HG03439 (cell line): ENCODE measurements around the gene CTXND1.
A peak's percentile ranks its signal among the peaks of the same experiment; 100 is the strongest.
"Not testable (repeated sequence)": the region's sequence is repeated elsewhere in the genome, so short reads cannot be mapped to it uniquely, and the experiment has no call there.

Experiments used
- ATAC-seq: cut with Tn5 transposase; IDR thresholded peaks from one replicate; pipeline ENCODE4 v1.9.1; 2021; ENCODE audit warnings: mild to moderate bottlenecking, moderate library complexity; ENCODE audit not compliant: unreplicated experiment

Gene CTXND1

DNA sequence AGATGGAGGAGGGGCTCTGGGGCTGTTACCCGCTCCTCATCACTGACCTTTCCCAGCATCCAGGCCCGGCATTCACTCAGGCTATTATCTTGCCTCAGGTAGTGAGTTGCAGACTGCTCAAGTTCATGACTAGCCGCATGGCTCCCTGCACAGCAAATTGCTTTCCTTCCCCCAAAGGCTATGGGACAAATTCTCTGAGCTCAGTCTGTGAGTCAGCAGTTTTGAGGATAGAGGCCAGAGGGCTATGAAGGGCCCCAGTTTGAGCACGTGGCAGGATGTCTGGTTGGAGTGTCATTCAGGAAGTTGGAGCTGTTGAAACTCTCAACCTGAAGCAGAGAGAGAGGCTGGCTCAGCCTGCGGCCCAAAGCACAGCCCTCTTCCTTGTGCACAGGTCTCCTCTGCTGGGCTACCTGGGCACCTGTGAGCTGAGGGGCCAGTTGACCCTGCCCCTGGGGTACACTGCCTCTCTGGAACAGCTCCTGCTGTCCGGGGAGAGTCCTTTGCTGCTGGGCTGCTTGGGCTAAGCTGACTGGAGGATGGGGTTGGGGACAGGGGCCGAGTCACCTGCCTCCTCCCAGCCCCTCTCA lies 91.3 kb downstream of the CTXND1 start:
- ATAC-seq = no peak

DNA sequence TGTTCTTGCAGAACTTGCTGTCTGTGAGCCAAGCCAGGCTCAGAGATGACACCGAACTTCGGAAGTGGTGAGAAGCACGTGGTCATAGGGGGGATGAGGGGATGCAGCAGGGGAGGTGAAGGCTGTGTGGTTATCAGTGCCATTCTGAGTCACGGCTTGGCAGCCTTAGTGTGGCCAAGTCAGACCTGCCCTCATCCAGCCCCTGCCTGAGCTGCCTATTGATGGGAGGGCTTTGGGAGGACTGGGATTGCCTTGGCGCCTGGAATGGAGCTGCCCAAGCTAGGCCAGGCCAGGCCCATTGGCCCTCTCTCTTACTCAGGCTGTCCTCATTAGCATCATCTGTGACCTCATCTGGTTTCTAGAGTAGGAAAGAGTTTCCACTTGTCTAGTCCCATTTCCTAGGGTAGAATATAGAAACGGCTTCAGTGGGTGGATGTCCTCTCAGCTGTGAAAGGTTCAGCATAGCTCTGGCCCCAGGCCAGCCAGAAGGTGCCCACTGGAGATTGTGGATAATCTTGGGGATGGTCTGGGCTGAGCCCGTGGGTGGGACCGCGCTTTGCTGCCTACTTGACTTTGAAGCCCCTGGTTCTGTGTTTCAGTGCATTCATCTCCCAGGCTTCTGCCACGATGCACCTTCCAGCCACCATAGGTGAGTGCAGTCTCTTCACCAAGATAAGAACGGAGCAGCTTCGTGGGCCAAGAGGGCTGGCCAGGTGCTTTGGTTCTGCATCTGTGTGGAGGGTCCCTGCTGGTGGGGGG lies 92.0 kb downstream of the CTXND1 start:
- ATAC-seq = no peak

DNA sequence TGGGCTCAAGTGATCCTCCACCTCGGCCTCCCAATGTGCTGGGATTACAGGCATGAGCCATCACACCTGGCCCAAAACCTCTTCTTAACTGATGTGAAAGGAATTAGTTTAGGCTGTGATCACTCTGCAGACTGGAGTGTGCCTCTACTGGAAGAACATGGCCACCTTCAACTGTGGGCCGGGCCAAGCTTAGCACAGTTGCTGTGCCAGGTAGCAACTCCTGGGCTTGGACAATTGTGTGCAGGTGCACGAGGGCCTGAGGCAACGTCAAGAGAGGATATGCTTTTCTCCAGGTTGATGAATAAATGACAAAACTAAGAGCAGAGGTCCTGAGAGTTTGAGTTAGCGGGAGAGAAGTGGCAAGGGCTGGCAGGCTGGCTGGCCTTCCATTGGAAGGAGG lies 92.7 kb downstream of the CTXND1 start:
- ATAC-seq = no peak

DNA sequence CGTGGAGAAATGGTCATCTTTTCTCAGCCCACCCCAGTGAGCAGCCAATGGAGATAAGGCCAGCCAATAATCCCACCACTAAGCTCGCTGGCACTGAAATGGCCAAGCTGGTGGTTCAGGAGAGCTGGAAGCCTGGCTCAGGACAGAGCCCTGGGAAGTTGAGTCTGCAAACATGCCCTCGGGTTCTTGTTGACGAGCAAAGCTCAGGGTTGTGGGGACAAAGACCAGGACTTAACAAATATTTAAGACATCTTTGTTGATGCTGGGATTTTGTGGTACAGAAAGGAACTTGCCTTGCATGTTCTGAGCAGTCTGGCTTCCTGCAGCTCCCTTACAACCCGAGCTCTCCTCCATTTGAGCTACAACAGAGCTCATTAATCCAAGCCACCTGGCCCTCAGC lies 94.8 kb downstream of the CTXND1 start:
- no peak for ATAC-seq

DNA sequence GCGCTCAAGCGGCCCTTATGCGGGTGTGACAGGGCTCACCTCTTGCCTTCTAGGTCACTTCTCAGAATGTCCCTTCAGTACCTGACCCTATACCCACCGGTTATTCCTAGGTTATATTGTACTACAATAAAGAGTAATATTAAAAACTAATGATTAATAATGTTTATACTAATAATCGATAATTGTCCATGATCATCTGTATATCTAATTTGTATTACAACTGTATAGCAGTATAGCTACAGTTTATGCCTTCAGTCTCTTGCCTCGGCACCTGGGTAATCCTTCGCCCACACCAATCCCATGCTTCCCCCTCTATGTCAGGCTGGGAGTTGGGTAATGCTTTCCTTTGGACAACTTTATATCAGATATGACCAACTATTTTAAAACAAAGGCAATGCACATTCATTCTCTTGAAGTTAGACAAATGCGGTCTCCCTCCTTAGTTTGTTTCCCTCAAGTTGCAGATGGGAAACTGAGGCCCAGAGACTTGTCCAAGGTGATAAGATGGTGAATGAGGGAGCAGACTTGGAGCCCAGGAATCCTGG lies 95.8 kb downstream of the CTXND1 start:
- ATAC-seq = no peak

DNA sequence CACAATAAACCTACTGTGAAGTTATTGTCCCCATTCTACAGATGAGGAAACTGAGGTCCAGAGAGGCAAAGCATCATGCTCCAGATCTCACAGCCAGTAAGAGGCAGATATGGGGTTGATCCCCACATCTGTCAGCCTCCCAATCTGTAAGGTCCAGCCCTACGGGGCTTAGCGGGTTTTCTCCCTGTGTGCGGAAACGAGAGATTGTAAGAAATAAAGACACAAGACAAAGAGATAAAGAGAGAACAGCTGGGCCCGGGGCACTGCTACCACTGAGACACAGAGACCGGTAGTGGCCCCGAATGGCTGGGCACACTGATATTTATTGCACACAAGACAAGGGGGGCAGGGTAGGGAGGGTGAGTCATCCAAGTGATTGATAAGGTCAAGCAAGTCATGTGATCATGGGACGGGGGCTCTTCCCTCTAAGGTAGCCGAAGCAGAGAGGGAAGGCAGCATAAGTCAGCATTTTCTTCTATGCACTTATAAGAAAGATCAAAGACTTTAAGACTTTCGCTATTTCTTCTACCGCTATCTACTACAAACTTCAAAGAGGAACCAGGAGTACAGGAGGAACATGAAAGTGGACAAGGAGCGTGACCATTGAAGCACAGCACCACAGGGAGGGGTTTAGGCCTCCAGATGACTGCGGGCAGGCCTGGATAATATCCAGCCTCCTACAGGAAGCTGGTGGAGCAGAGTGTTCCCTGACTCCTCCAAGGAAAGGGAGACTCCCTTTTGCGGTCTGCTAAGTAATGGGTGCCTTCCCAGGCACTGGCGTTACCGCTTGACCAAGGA lies 96.4 kb downstream of the CTXND1 start:
- not testable (repeated sequence) for ATAC-seq

DNA sequence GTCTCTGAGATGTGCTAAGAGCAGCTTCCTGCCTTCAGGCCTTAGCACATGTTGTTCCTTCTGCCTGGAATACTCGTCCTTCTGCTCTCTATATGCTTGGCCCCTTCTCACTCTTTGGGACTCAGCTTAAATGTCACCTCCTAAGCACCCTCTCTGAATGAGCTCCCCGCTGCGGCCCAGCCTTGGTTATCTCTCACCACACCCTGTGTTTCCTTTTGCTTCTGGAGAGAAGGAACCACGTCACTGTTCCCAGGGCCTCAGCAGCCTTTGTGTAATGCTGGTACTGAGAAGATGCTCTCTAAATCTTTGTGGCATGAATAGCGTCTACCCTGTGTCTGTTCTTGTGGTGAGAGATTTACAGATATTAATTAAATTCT lies 97.0 kb downstream of the CTXND1 start:
- ATAC-seq = no peak

DNA sequence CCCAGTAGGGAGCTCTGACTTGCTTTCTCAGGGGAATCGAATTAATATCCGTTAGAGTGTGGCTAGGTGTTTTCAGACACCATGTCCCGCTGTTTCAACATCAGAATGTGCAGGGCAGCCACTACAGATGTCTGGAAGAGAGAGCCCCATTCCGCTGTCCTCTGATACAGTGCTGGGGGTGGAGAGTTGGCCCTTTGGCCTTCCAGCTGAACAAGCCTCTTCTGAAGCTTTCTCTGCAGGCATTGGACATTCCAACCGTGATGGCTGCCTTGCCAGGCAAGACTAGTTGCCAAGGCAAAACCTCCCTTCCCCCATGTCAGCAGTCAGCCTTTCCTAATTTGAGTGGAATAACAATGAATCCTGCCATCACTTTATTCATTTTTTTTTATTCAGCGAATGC lies 97.7 kb downstream of the CTXND1 start:
- ATAC-seq = no peak

DNA sequence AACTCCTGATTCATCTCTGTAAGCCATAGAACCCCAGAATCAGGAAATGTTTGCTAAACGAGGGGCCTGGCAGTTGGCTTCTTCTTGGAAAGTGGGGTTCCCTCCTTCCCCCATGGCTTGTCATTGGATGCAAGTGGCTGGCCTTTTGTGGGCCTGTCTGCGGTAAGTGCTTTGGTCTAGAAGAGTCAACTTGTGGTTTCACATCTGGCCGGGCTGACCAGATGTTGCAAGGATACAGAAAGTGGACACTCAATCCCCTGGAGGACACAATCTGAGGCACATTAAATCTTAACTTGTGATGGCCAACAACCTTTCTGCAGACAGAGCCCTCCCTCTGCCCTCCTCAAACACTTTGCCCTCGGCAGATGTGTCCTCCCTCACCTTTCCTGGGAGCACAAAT lies 98.1 kb downstream of the CTXND1 start:
- ATAC-seq = no peak

DNA sequence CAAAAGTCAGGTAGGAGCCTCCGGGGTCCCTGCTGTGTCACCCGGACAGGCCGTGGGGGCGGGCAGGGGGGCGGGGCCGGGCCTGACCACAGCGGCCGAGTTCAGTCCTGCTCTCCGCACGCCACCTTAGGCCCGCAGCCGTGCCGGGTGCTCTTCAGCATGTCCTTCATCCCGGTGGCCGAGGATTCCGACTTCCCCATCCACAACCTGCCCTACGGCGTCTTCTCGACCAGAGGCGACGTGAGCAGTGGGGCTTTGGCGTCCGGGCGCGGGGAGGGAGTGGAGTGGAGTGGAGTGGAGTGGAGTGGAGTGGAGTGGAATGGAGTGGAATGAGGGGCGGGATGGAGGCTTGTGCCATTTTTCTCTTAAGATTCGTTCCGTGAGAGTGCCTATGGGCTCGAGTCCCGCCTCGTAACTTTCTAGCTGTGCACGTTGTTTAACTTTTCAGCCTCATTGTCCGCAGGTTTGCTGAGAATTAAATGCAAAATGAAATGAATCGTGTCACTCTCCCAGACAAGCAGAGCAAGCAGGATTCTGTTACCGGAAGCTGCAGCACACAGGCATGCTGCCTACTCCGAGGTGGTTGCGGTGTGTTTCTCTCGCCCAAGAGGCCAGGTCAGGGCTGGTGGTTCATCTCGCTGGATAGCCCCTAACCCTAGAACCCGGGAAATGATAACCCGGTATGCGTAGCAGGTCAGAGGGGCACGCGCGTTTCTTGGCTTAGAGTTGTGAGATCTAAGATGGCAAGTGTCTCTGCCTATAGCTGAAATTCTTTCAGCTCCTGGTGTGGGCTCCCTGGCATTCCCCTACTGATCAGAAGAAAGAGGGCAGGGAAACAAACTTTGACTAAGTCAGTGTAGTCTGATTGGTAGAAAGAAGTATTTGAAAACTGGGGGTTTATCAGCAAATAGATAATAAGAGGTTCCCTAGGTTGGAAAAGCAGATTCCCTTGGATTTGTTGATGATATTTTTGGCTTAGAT lies 98.8 kb downstream of the CTXND1 start, which contains the start of gene FAH:
FAH (plus strand) TSS at position 104 of the 981 bp plus-strand sequence; CDS start at position 160, 56 bp downstream.
- peak; percentile 47 for ATAC-seq

DNA sequence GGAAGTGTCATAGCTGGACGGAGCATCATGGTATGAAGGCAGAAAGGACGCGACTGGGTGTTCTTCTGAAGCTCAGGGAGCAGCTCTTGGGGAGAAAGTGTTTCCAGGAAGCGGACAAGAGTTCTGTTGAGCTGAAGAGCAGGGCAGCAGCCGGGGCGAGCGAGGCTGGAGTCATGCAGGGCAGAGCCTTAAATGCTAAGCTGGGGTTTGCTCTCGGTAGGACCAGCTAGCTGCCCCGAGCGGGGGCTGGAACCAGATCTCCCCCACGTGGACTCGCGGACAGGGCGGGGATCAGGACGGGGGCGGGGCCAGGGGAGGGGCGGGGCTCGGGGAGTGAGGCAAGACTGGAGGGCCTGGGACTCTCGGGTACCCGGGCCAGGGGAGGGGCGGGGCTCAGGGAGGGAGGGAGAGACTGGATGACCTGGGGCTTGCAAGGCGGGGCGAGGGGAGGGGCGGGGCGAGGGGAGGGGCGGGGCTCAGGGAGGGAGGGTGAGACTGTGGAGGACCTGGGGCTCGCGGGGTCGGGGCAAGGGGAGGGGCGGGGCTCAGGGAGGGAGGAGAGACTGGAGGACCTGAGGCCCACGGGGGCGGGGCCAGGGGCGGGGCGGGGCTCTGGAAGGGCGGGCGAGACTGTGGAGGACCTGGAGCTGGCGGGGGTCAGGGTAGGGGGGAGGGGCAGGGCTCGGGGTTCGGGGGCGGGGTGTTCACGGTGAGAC lies 99.7 kb downstream of the CTXND1 start:
- ATAC-seq = peak; percentile 52

DNA sequence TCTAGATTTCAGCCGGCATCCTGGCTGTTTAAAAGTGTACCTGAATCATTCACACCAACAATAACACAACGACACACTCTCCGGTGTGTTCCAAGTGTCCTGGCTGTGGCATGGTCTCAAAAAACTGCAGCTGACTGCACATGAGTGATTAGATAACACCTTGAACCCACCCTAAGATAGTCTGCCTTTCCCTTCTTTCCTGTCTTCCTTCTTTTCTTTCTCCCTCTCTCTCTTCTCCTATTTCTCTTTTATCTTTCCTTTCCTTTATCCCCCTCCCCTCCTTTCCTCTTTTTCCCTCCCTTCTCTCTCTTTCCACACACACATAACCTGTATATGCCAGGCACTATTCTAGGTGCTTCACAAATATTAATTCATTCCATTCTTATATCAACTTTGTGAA lies 100.4 kb downstream of the CTXND1 start:
- ATAC-seq = no peak

DNA sequence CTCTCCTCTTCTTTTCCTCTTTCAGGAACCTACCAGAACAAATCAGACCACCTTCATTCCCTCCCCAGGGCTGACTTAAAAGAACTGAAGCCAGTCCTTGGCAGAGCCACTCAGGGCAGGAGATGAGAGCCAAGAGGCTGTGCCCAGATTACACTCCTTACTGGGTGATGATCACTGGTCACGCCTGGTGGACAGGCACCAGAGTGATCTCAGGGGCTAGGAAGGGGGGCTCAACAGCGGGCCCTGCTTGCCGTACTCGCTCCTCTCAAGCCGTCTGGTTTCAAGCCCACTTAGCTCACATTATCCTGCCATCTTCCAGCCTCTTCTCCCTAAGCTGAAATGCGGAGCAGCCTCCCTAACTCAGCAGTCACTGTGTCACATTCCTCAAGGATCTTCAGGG lies 100.9 kb downstream of the CTXND1 start:
- no peak for ATAC-seq
